GM23338 (cell line): ENCODE data around the gene ZNF391. TPM values are rescaled to one million over a fixed set of nuclear protein-coding genes. Genes with fewer than 3 reads are reported as not detected.

Source experiments
- ATAC-seq: fragments of 200-7000 bp; cut with Tn5 transposase; 3 replicates; pipeline ENCODE4 v1.9.1; 2020
- DNase-seq: peaks from one replicate; pipeline ENCODE4 v3.0.0-alpha.2; 2015; ENCODE audit warnings: low spot score
- H2AFZ ChIP-seq: fragments of 200-600 bp; sonication (generic); 2 replicates; pipeline ENCODE4 v1.8.0; 2016; ENCODE audit warnings: antibody characterized with exemption, mild to moderate bottlenecking, moderate library complexity
- H3F3A ChIP-seq: fragments of 200-600 bp; sonication (generic); replicated peaks from 2 replicates; pipeline ENCODE4 v1.8.0; 2017; ENCODE audit warnings: antibody characterized with exemption, mixed run types, low read depth
- H3K27ac ChIP-seq: fragments of 200-600 bp; sonication (generic); 2 replicates; pipeline ENCODE4 v1.6.1; 2016; ENCODE audit warnings: low read depth
- H3K27me3 ChIP-seq: fragments of 200-600 bp; sonication (generic); 2 replicates; pipeline ENCODE4 v1.8.0; 2016; ENCODE audit warnings: mild to moderate bottlenecking, mixed run types, moderate library complexity; ENCODE audit not compliant: insufficient read depth
- H3K36me3 ChIP-seq: fragments of 200-600 bp; sonication (generic); 2 replicates; pipeline ENCODE4 v1.8.0; 2016; ENCODE audit warnings: mild to moderate bottlenecking; ENCODE audit not compliant: insufficient read depth
- H3K4me1 ChIP-seq: fragments of 200-600 bp; sonication (generic); 2 replicates; pipeline ENCODE4 v1.8.0; 2016; ENCODE audit warnings: mild to moderate bottlenecking, moderate library complexity; ENCODE audit not compliant: insufficient read depth
- H3K4me2 ChIP-seq: fragments of 200-600 bp; sonication (generic); 2 replicates; pipeline ENCODE4 v1.7.1; 2017; ENCODE audit warnings: mixed run types
- H3K4me3 ChIP-seq: fragments of 200-600 bp; sonication (generic); 2 replicates; pipeline ENCODE4 v1.6.1; 2016; ENCODE audit warnings: mixed run types
- H3K79me2 ChIP-seq: fragments of 200-600 bp; sonication (generic); replicated peaks from 2 replicates; pipeline ENCODE4 v1.8.0; 2017; ENCODE audit warnings: mild to moderate bottlenecking; ENCODE audit not compliant: insufficient read depth
- H3K9me2 ChIP-seq: fragments of 200-600 bp; sonication (generic); 2 replicates; pipeline ENCODE4 v1.8.0; 2017; ENCODE audit not compliant: insufficient read depth
- H4K20me1 ChIP-seq: fragments of 200-600 bp; sonication (generic); replicated peaks from 2 replicates; pipeline ENCODE4 v1.8.0; 2017; ENCODE audit warnings: mild to moderate bottlenecking; ENCODE audit not compliant: insufficient read depth
- H3K27ac Mint-ChIP-seq: 2 replicates; pipeline ENCODE4 v1.8.0; 2020; ENCODE audit warnings: inconsistent platforms, mild to moderate bottlenecking, moderate library complexity, mixed read lengths
- H3K27me3 Mint-ChIP-seq: 3 replicates; pipeline ENCODE4 v1.8.0; 2022; ENCODE audit warnings: low read depth, mild to moderate bottlenecking, moderate library complexity, mixed read lengths, inconsistent platforms; ENCODE audit not compliant: insufficient read depth, poor library complexity
- H3K36me3 Mint-ChIP-seq: 3 replicates; pipeline ENCODE4 v1.8.0; 2021; ENCODE audit warnings: low read depth, mild to moderate bottlenecking, inconsistent platforms, moderate library complexity, mixed read lengths
- H3K4me1 Mint-ChIP-seq: 3 replicates; pipeline ENCODE4 v1.8.0; 2020; ENCODE audit warnings: mild to moderate bottlenecking, inconsistent platforms, mixed read lengths
- H3K4me3 Mint-ChIP-seq: 3 replicates; pipeline ENCODE4 v1.8.0; 2021; ENCODE audit warnings: moderate library complexity, mild to moderate bottlenecking, inconsistent platforms, mixed read lengths
- H3K9me3 Mint-ChIP-seq: 3 replicates; pipeline ENCODE4 v1.8.0; 2020; ENCODE audit warnings: moderate library complexity, mild to moderate bottlenecking, inconsistent platforms, mixed read lengths
- CREB1 ChIP-seq: fragments of 250-450 bp; sonication (Bioruptor Pico); IDR thresholded peaks from 2 replicates; pipeline ENCODE4 v1.5.0; 2020; ENCODE audit warnings: low read depth, mild to moderate bottlenecking, moderate library complexity
- CTCF ChIP-seq, 2 experiments: fragments of 200-600 bp in 1 of 2; sonication (generic) in 1 of 2; conservative IDR thresholded peaks; 2 replicates each; pipeline versions ENCODE4 v1.5.1 to v1.6.1; 2016 to 2017; ENCODE audit warnings: antibody characterized with exemption in 2 of 2, low read depth in 2 of 2, mild to moderate bottlenecking in 2 of 2, moderate library complexity in 1 of 2
- ETS1 ChIP-seq: IDR thresholded peaks from 2 replicates; pipeline ENCODE4 v1.6.1; 2016; ENCODE audit warnings: antibody characterized with exemption
- EZH2 ChIP-seq: fragments of 200-600 bp; sonication (generic); IDR thresholded peaks from one replicate; pipeline ENCODE4 v1.8.0; 2017; ENCODE audit warnings: antibody characterized with exemption, mild to moderate bottlenecking, low read depth; ENCODE audit not compliant: unreplicated experiment
- EZH2phosphoT487 ChIP-seq: fragments of 200-600 bp; sonication (generic); IDR thresholded peaks from one replicate; pipeline ENCODE4 v1.8.1; 2018; ENCODE audit warnings: antibody characterized with exemption; ENCODE audit not compliant: unreplicated experiment
- JUNB ChIP-seq: IDR thresholded peaks from one replicate; pipeline ENCODE4 v1.6.1; 2016; ENCODE audit warnings: antibody characterized with exemption; ENCODE audit not compliant: unreplicated experiment
- NANOG ChIP-seq: IDR thresholded peaks from 2 replicates; pipeline ENCODE4 v1.6.1; 2016; ENCODE audit warnings: antibody characterized with exemption, borderline replicate concordance
- POLR2AphosphoS5 ChIP-seq: IDR thresholded peaks from 2 replicates; pipeline ENCODE4 v1.6.1; 2016; ENCODE audit warnings: antibody characterized with exemption, low read depth
- REST ChIP-seq: IDR thresholded peaks from one replicate; pipeline ENCODE4 v1.6.1; 2018; ENCODE audit warnings: antibody characterized with exemption; ENCODE audit not compliant: unreplicated experiment
- STAT1 ChIP-seq: IDR thresholded peaks from one replicate; pipeline ENCODE4 v1.6.1; 2016; ENCODE audit warnings: antibody characterized with exemption; ENCODE audit not compliant: unreplicated experiment
- ZNF114 ChIP-seq: fragments of 250-450 bp; sonication (Bioruptor Pico); IDR thresholded peaks from 2 replicates; pipeline ENCODE4 v1.5.0; 2020; ENCODE audit warnings: mild to moderate bottlenecking, moderate library complexity
- ZNF462 ChIP-seq: fragments of 250-450 bp; sonication (Bioruptor Pico); IDR thresholded peaks from 2 replicates; pipeline ENCODE4 v1.5.0; 2020; ENCODE audit warnings: mild to moderate bottlenecking, moderate library complexity
- polyA plus RNA-seq: library from polyadenylated mRNA; unstranded; fragments of >200 nt; fragmentation: Nextera tagmentation; extraction: Ambion mirVana; gene quantifications from 2 replicates; pipeline ENCODE4 v1.2.1, GENCODE V29; 2016
- total RNA-seq: library from RNA; depleted of rRNA; stranded (reverse); fragments of >200 nt; shearing (Covaris generic); gene quantifications from 2 replicates; pipeline ENCODE4 v1.2.3, GENCODE V29; 2014

ZNF391 gene
- total and polyA plus RNA-seq, 2 experiments from 2014 or later = 11.4 to 22.5 TPM

- DNase-seq = no peak
- peaks cover 1% of the 10 kb centered on the region for H3K27me3 Mint-ChIP-seq
- ATAC-seq = no peak
Measured at GRCh38 chr6:27414300-27414699, 25.7 kb downstream of the ZNF391 start.

More at GRCh38 chr6:27414300-27414699, 25.7 kb downstream of the ZNF391 start:
- Histone ChIP-seq H3K9me2 (peaks cover 11% of the 10 kb centered on the region), H2AFZ (no peak overlapping the region), H3F3A (no peaks in the 10 kb centered on the region), H3K4me3 (no peak overlapping the region), H3K4me1 (no peaks in the 10 kb centered on the region), H3K27me3 (no peaks in the 10 kb centered on the region), H3K36me3 (no peaks in the 10 kb centered on the region), H4K20me1 (no peaks in the 10 kb centered on the region), H3K4me2 (no peak overlapping the region), H3K27ac (no peak overlapping the region), H3K79me2 (no peaks in the 10 kb centered on the region)
- Mint-ChIP-seq H3K9me3 (peaks cover 17% of the 10 kb centered on the region; the same call in 2 of the 3 replicates), H3K36me3 (no peaks in the 10 kb centered on the region; the same call in 1 of the 3 replicates), H3K4me3 (no peak overlapping the region), H3K27ac (no peak overlapping the region), H3K4me1 (no peaks in the 10 kb centered on the region)
- TF ChIP-seq POLR2AphosphoS5 = no peak
- no peak for TF ChIP-seq CREB1 (CRISPR knock-in tag)
- TF ChIP-seq ZNF462 (CRISPR knock-in tag) = no peak
- no peak for TF ChIP-seq ZNF114 (CRISPR knock-in tag)
- no peak for TF ChIP-seq CTCF (conservative IDR thresholded peaks at IDR 0.05; ENCODE audit: low read depth in 2 of 2)
- no peak for TF ChIP-seq NANOG
- no peak for TF ChIP-seq JUNB
- TF ChIP-seq EZH2 = no peak
- TF ChIP-seq STAT1 = no peak
- no peak for TF ChIP-seq REST
- TF ChIP-seq EZH2phosphoT487 = no peak
- TF ChIP-seq ETS1 = no peak
